PC-9 (cell line): ENCODE results near the gene ZNF648.

Experiments used
- CTCF ChIP-seq: fragments of 200-600 bp; sonication (generic); conservative IDR thresholded peaks from 2 replicates; pipeline ENCODE4 v1.6.1; 2017; ENCODE audit warnings: mixed run types, antibody characterized with exemption, mild to moderate bottlenecking, moderate library complexity
- EZH2 ChIP-seq: fragments of 200-600 bp; sonication (generic); IDR thresholded peaks from 2 replicates; pipeline ENCODE4 v1.8.0; 2017; ENCODE audit warnings: antibody characterized with exemption, low read depth

- TF ChIP-seq EZH2: no peak
- TF ChIP-seq CTCF: no peak
These were observed 40.0 kb upstream of the ZNF648 start for GRCh38 chr1:182101415-182102042.
